Astrocyte of the spinal cord (primary cell): Measurements from ENCODE around the gene LVRN.
A peak's percentile ranks its signal among the peaks of the same experiment; 100 is the strongest.

ENCODE experiments used
- DNase-seq: peaks from one replicate; pipeline ENCODE4 v3.0.0; 2011; ENCODE audit warnings: low read depth, low spot score
- H3K4me3 ChIP-seq: 2 replicates; pipeline ENCODE4 v1.5.1; 2011; ENCODE audit warnings: low read depth, mild to moderate bottlenecking, low read length, moderate library complexity
- in situ Hi-C: cut with HindIII; loops from 2 replicates; pipeline ENCODE4 v1.10.0; 2017; ENCODE audit warnings: low sequenced_read_pairs
- TF ChIP-seq, protein P1 (sequence below): IDR thresholded peaks from 2 replicates; pipeline ENCODE4 v1.5.1; 2012; ENCODE audit warnings: low read depth, mild to moderate bottlenecking, low read length, inconsistent platforms

LVRN gene

DNA sequence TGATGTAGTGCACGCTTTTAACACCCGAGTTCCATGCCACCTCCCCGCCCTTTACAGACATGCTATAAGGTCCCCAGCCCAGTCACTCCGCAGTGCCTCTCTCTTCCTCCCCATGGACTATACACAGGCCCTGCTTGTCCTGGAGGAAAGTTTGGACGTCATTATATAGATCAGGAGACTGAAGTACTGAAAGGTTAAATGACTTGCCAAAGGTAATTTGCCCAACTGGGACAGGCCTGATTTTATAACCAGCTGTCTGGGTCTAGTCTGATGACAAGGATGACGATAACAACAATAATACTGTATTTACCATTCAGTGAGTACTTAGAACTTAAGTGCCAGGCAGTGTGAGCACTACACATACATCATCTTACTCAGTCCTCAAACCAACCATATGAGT, 33.1 kb downstream of the LVRN start:
- in situ Hi-C loops = no loop called here
- H3K4me3 ChIP-seq = no peak overlapping the region
- TF ChIP-seq, protein P1, sequence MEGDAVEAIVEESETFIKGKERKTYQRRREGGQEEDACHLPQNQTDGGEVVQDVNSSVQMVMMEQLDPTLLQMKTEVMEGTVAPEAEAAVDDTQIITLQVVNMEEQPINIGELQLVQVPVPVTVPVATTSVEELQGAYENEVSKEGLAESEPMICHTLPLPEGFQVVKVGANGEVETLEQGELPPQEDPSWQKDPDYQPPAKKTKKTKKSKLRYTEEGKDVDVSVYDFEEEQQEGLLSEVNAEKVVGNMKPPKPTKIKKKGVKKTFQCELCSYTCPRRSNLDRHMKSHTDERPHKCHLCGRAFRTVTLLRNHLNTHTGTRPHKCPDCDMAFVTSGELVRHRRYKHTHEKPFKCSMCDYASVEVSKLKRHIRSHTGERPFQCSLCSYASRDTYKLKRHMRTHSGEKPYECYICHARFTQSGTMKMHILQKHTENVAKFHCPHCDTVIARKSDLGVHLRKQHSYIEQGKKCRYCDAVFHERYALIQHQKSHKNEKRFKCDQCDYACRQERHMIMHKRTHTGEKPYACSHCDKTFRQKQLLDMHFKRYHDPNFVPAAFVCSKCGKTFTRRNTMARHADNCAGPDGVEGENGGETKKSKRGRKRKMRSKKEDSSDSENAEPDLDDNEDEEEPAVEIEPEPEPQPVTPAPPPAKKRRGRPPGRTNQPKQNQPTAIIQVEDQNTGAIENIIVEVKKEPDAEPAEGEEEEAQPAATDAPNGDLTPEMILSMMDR = no peak
- DNase-seq = no peak

DNA sequence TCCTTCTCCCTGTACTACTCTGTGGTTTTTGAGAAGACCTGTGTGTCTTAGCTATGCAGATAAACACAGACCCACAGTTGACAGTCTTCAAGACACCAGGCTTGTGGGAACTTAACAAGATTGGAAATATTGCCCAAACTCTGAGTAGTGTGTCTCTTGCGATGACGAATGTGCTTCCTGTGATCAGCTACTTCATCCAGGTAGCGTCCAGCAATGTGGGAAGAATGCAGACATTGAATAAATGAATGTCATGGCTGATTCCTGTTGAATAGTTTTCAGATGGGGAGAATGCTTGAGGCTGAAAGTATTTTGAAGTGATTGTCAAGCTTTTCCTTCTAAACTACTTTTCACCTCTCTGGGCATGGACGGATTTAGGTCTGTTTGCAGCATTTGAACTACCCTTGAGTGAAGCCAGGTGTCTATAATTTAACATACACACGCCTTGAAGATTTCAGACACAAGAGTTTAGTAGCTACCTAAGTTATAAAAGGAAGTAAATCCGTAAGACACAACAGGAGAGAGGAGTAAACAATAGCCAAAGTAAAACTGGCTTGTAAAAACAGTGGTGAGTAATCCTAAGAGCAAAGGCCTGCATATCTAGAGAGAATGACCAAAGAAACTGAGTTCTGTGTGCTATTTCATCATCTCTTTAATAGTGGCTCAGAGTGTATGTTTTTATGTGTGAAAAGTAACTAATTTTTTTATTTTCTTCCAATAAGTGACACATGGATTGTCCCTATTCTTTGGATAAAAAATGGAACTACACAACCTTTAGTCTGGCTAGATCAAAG, 40.0 kb downstream of the LVRN start:
- TF ChIP-seq, protein P1 = no peak
- peak; percentile 37 for DNase-seq
- in situ Hi-C loops = no loop called here
- no peak overlapping the region for H3K4me3 ChIP-seq

DNA sequence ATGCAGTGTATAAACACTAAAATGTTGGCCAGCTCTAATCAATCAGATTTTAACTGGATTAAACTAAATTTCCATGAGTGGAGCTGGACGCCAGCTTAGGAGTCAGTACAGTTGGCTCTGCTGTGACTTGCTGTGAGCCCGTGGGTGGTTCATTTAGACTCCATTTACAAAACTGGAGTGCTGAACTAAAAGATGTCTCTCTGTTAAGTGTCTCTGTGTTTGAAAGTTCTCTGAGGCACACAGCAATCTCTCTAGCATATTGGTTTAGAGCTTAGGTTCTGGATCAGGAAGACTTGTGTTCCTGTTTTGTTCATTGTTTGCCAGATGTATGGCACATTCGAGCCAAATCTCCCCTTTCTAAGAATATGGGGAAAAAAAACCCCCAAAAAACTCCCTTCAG, 42.0 kb downstream of the LVRN start:
- in situ Hi-C loops = no loop called here
- no peak overlapping the region for H3K4me3 ChIP-seq
- DNase-seq = no peak
- TF ChIP-seq, protein P1 = no peak

DNA sequence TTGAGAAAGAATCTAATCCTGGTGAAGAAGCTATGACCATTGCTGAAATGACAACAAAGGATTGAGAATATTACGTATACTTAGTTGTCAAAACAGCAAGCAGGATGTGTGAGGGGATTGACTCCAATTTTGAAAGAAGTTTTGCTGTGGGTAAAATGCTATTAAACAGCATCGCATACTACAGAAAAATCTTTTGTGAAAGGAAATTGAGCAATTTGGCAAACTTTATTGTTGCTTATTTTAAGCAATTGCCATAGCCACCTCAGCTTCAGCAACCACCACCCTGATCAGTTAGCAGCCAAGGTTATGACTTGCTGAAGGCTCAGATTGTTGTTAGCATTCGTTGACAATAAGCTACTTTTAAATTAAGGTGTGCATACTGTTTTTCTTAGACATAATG, 47.5 kb downstream of the LVRN start:
- TF ChIP-seq, protein P1 = no peak
- in situ Hi-C loops = no loop called here
- no peak overlapping the region for H3K4me3 ChIP-seq
- DNase-seq = no peak

DNA sequence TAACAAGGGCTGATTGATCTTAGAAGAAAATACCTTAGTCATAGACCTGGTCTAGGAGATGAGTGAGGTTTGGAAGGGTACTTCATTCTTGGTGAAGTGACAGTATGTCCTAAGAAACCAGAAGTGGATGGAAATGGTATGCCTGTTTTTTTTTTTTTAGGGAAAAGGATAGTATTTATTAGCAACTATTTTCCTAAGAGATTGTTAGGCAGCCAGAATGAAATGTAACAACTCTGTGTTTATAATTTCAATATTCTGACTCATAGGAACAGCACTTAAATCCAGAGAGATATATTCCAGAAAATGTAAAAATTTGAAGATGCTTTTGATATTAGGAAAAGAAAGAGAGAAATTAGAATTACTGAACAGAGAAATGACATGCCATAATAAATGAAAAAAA, 48.8 kb downstream of the LVRN start:
- no peak for DNase-seq
- in situ Hi-C loops = no loop called here
- TF ChIP-seq, protein P1 = no peak
- no peak overlapping the region for H3K4me3 ChIP-seq

DNA sequence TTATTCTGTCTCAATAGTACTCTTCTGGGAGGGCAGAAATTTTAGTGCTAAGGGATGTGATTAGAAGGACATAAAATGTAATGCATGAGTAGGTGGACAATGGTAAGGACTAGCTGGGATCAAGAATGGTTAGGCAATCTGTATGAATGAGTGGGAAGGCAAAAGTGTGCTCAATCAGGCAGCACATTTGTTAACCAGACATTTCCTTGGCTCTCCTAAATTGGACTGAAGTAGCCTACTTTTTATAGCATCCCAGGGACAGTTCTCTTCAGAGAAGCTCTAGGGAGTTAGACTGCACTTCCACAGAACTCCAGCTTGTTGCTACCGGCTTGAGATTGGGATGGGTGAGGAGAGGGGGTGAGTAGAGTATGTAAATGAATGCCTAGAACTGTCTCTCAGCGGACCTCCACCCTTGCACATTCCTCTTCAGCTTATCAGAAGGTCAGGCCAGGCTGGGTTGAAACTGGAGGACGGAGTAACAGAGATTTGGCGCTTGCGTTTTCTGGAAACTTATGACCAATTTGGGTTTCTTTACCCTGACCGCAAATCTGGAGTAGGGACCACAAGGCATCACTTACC, 51.0 kb downstream of the LVRN start:
- in situ Hi-C loops = no loop called here
- no peak overlapping the region for H3K4me3 ChIP-seq
- TF ChIP-seq, protein P1 = no peak
- DNase-seq = no peak
